OCI-LY1 (cell line): ENCODE measurements around the gene CHTF18.

Experiments
- H2AFZ ChIP-seq: fragments of 200-600 bp; sonication (generic), shearing (Covaris generic); 2 replicates; pipeline ENCODE4 v1.6.0; 2014; ENCODE audit warnings: antibody characterized with exemption, mild to moderate bottlenecking, low read length
- H3F3A ChIP-seq: fragments of 200-600 bp; sonication (generic), shearing (Covaris generic); 2 replicates; pipeline ENCODE4 v1.6.0; 2014; ENCODE audit warnings: mild to moderate bottlenecking, antibody characterized with exemption, low read length, moderate library complexity; ENCODE audit not compliant: insufficient read depth
- H3K27ac ChIP-seq: fragments of 200-600 bp; sonication (generic); 2 replicates; pipeline ENCODE4 v1.5.1; 2014; ENCODE audit warnings: low read length, mixed run types, mild to moderate bottlenecking, low read depth; ENCODE audit not compliant: poor library complexity, severe bottlenecking
- H3K27me3 ChIP-seq: fragments of 200-600 bp; sonication (generic); 2 replicates; pipeline ENCODE4 v1.6.0; 2014; ENCODE audit warnings: antibody characterized with exemption, mild to moderate bottlenecking, low read length, moderate library complexity; ENCODE audit not compliant: insufficient read depth
- H3K36me3 ChIP-seq: fragments of 200-600 bp; sonication (generic); 2 replicates; pipeline ENCODE4 v1.6.1; 2014; ENCODE audit warnings: mild to moderate bottlenecking, antibody characterized with exemption, low read length, moderate library complexity, mixed read lengths; ENCODE audit not compliant: insufficient read depth
- H3K4me1 ChIP-seq: fragments of 200-600 bp; sonication (generic); 2 replicates; pipeline ENCODE4 v1.5.1; 2014; ENCODE audit warnings: mild to moderate bottlenecking, low read length, moderate library complexity; ENCODE audit not compliant: insufficient read depth, severe bottlenecking
- H3K4me2 ChIP-seq: fragments of 200-600 bp; sonication (generic), shearing (Covaris generic); 2 replicates; pipeline ENCODE4 v1.6.1; 2014; ENCODE audit warnings: low read length
- H3K4me3 ChIP-seq: fragments of 200-600 bp; sonication (generic); 2 replicates; pipeline ENCODE4 v1.5.1; 2014; ENCODE audit warnings: low read length, low read depth, mild to moderate bottlenecking, mixed read lengths; ENCODE audit not compliant: poor library complexity, severe bottlenecking
- H3K79me2 ChIP-seq: fragments of 200-600 bp; shearing (Covaris generic); 2 replicates; pipeline ENCODE4 v1.6.1; 2016; ENCODE audit warnings: mixed run types, low read length, mixed read lengths; ENCODE audit not compliant: insufficient read depth
- H3K9ac ChIP-seq: fragments of 200-600 bp; sonication (generic), shearing (Covaris generic); 2 replicates; pipeline ENCODE4 v1.6.1; 2014; ENCODE audit warnings: mild to moderate bottlenecking, low read length, mixed read lengths
- H3K9me2 ChIP-seq: fragments of 200-600 bp; sonication (generic), shearing (Covaris generic); 2 replicates; pipeline ENCODE4 v1.6.1; 2014; ENCODE audit warnings: low read depth, mild to moderate bottlenecking, low read length, mixed read lengths
- H3K9me3 ChIP-seq: fragments of 200-600 bp; shearing (Covaris generic); 2 replicates; pipeline ENCODE4 v1.6.1; 2014; ENCODE audit warnings: low read length, mixed read lengths
- H4K20me1 ChIP-seq: fragments of 200-600 bp; sonication (generic), shearing (Covaris generic); 2 replicates; pipeline ENCODE4 v1.6.0; 2016; ENCODE audit warnings: mild to moderate bottlenecking, low read length; ENCODE audit not compliant: insufficient read depth
- CTCF ChIP-seq: fragments of 200-600 bp; sonication (generic), shearing (Covaris generic); IDR thresholded peaks from 2 replicates; pipeline ENCODE4 v1.5.1; 2017; ENCODE audit warnings: mild to moderate bottlenecking, antibody characterized with exemption, low read length, moderate library complexity, mixed read lengths
- EZH2 ChIP-seq: fragments of 200-600 bp; sonication (generic), shearing (Covaris generic); IDR thresholded peaks from 2 replicates; pipeline ENCODE4 v1.8.0; 2017; ENCODE audit warnings: borderline replicate concordance, mixed run types, mild to moderate bottlenecking, antibody characterized with exemption, low read length, moderate library complexity, mixed read lengths

CHTF18 gene

GRCh38 chr16:765488-765865 is 22.9 kb upstream of the CHTF18 start:
- Histone ChIP-seq H3K4me2 (no peak overlapping the region), H2AFZ (no peak overlapping the region), H3K27ac (no peak overlapping the region), H3K9me3 (no peaks in the 10 kb centered on the region), H3K9ac (no peak overlapping the region), H3K27me3 (no peaks in the 10 kb centered on the region), H3K79me2 (no peaks in the 10 kb centered on the region), H3K4me3 (no peak overlapping the region), H3K36me3 (no peaks in the 10 kb centered on the region), H3K4me1 (no peaks in the 10 kb centered on the region), H4K20me1 (no peaks in the 10 kb centered on the region), H3K9me2 (no peaks in the 10 kb centered on the region), H3F3A (no peaks in the 10 kb centered on the region)
- TF ChIP-seq CTCF (no peak), EZH2 (no peak)

GRCh38 chr16:766008-766819 is 22.2 kb upstream of the CHTF18 start:
- Histone ChIP-seq H3K79me2 (no peaks in the 10 kb centered on the region), H3F3A (no peaks in the 10 kb centered on the region), H2AFZ (no peak overlapping the region), H3K4me2 (no peak overlapping the region), H3K27ac (no peak overlapping the region), H3K36me3 (no peaks in the 10 kb centered on the region), H3K27me3 (no peaks in the 10 kb centered on the region), H3K9me2 (no peaks in the 10 kb centered on the region), H3K9me3 (no peaks in the 10 kb centered on the region), H3K9ac (no peak overlapping the region), H4K20me1 (no peaks in the 10 kb centered on the region), H3K4me3 (no peak overlapping the region), H3K4me1 (no peaks in the 10 kb centered on the region)
- no peak for TF ChIP-seq EZH2
- no peak for TF ChIP-seq CTCF

GRCh38 chr16:766820-767640 is 21.4 kb upstream of the CHTF18 start:
- Histone ChIP-seq H3K4me3 (no peak overlapping the region), H3K27me3 (no peaks in the 10 kb centered on the region)

More at GRCh38 chr16:766820-767640, 21.4 kb upstream of the CHTF18 start:
- H3K27ac ChIP-seq = no peak overlapping the region
- H2AFZ ChIP-seq = no peak overlapping the region
- H3K9ac ChIP-seq = no peak overlapping the region
- H3F3A ChIP-seq = no peaks in the 10 kb centered on the region
- H4K20me1 ChIP-seq = no peaks in the 10 kb centered on the region
- H3K9me2 ChIP-seq = no peaks in the 10 kb centered on the region
- no peaks in the 10 kb centered on the region for H3K79me2 ChIP-seq
- H3K4me2 ChIP-seq = no peak overlapping the region
- H3K4me1 ChIP-seq = no peaks in the 10 kb centered on the region
- TF ChIP-seq EZH2 = no peak
- no peak for TF ChIP-seq CTCF
- no peaks in the 10 kb centered on the region for H3K36me3 ChIP-seq
- no peaks in the 10 kb centered on the region for H3K9me3 ChIP-seq
